HS-27A (cell line): ENCODE measurements around the gene NUDT12.

ENCODE experiments used
- DNase-seq: peaks from one replicate; pipeline ENCODE4 v3.0.0-alpha.2; 2012; ENCODE audit warnings: low read depth, missing footprints

NUDT12 gene

DNA sequence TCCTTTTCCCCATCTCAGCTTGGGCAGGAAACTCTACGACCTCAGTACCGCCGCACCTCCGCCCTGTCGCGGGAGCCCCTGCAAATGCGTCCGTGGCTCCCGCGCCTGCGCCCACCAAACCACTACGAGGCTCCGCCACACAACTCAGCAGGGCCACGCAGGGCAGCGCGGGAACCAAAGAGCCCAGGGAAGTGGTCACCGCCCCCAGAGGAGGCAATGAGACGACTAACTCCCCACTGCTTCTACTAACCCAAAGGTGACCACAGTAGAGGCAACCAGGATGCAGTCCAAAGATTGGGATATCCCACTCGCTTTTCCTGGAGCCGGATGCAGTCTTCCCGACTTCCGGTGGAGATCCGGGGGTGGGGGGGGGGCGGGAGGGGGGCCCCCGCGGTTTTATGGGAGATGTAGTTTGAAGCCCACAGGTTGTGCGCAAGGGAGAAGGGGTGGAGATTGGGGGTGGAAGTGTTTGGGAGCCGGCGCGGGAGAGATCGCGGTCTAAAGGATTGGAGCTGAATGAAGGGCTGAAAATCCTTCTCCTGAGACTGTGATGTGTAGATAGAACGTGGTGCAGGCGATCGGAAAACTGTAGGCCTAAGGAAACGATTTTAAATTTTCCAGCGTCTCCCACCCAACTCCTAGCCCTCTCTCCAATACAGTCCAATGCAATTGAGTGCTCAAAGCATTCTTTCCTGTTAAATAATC is at the start of gene NUDT12:
Gene NUDT12, minus strand, starts transcription at position 337 of the 705 bp plus-strand sequence. CDS start 2,541 bp downstream, outside the sequence.
- DNase-seq = peak; percentile 50

DNA sequence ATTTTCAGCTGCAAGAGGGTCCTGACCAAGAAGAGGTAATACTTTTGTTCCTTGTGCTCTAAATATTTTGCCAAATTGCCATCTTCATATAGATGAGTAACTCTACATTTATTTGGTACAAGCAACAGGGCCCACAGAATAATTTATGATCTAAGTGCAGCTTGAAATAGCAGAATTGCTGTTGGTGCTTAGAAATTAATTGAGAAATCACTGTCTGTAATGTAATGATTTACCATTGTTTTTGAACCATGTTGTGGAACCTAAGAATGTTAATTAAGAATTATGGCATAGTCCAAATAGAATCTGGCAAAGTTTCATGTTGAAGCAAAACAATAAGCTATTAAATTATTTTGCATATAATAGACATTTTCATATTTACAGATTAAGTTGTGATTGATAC is 44.8 kb upstream of the NUDT12 start:
- DNase-seq = no peak

DNA sequence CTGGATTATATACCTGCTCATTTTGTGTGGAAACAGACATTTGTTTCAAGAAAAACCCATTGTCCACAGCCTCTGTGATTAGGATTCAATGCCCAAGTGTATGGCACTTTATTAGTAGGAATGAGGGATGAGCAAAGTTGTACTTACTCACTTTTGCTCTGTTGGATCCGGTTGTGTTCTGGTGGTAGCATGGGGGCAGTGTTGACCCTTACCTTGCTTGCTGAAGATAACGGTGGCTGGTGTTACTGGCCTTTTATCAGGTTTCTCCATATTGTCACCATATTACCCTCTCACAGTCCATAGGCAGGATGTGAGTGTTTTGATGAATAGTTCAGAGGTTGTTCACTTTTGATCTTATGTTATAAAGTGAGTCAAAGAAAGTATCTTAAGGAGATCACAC is 42.7 kb upstream of the NUDT12 start:
- no peak for DNase-seq

DNA sequence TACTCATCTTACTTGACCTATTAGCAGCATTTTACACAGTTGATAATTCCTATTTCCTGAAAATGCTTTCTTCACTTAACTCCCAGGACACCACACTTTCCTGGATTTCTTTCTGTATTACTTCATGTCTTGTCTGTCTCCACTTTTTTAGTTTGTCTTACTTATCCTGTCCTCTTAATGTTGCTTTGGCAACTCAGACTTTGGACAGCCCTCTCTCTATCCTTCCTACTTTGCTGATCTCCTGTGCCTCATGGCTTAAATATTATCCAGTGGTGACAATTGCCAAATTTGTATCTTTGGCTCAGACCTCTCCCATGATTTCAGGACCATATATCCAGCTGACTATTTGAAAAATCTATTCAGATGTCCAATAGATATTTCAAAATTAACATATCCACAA is 39.8 kb upstream of the NUDT12 start:
- no peak for DNase-seq

DNA sequence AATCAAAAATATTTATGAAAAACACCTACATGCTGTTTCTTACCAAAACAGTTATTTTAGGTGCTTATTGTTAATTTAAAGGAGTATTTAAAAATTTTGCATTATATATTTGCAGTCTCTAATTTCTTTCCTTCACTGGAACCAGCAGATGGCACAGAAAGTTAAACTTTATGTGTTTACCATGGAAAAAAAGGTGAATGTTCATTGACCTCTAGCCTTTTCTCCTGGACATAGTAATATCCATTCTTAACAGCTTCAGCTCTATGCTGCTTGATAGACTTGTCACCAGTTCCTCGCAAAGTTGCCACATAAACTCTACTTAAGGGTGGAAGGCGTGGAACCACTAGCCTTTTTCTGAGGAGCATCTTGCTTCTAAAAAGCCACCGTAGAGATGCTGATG is 38.7 kb upstream of the NUDT12 start:
- DNase-seq = no peak

DNA sequence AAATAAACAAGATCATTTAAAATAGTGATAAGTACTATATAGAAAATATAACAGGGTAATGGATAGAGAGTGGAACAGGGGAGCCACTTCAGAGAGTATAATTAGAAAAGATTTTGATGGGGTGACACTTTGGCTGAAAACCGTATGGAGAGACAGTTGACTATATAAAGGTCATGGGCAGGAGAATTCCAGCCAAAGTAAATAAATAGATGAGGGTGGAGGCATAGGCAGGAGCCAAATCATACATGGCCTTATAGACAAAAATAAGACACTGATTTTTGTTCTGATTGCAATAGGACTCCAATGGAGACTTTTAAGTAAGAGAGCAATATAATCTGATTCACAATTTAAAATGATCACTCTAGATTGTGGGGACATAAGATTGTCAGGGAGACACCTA is 37.5 kb upstream of the NUDT12 start:
- DNase-seq = no peak

DNA sequence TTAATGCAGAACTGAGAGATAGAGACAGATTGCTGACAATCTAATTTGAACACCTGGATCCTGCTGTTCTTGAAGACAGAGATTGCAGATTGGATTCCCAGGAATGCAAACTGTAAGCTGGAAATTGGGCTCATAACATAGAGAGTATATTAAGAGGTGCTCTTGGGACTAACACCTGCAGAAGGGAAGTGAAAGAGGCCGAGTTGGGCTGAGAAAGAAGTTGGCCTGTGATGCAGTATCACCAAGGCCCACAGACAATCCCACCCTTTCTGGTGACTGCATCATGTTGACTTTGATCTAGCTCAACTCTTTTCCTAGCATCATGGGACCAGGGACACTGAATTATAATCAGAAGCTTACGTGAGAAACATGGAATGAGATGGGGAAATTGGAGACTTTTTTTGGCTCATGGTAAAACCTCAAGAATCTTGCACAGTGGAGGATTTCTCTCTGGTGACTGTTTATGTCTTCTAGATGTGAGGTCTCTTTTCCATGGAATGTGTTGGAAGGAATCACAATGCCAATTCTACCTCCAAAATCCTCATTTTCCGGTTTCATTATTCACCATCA is 36.5 kb upstream of the NUDT12 start:
- no peak for DNase-seq

DNA sequence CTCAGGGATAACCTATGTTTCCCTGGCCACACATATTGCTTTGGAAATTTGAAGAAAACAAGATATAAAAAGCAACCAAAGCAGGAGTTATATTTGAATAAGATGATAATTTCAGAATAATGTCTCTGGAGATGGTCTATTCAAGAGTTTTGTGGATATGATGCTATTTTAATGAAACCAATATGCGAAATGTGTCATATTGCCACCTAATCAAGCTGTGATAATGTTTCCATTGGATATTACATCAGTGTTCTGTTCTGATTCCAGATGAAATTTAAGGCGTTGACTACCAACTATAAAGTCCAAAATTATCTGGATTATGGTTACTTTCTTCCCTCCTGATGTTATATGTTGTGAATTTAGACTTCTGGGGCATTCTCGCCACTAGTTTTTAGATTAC is 27.6 kb upstream of the NUDT12 start:
- DNase-seq = no peak

DNA sequence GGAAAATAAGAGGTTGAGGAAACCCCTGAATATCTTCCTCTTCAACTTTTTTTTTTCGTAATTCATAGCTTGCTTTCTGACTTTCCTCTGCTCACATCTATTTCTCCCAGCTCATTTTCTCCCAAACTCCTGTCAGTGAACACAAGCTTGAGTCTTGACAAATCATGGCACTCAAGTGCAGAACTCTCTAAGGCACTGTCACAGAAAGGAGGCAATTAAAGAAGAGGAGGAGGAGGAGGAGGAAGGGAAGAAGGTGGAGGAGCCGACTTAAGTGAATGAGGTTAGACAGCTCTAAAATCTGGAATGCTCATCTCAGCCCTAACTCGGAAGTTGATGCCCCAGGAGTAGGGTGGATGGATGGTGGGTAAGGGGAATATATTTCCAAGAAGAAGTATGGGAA is 27.2 kb upstream of the NUDT12 start:
- DNase-seq = no peak

DNA sequence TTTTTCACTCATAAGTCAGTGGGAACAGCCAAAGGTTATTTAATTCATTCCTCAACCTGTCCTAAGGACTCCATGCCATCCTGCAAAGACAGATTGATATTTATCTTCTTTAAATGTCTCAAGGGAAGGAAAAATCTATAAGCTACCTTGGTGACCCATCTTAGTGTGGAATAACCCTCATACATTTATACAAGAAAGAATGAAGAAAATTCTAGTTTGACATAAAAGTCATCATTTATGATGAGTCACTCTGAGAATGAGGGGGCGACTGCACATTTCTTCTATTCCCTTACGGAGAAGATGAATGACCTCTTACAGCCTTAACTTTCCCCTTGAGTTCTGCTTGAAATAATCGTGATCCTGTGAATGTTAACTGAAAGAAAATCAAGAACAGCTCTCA is 26.8 kb upstream of the NUDT12 start:
- no peak for DNase-seq

DNA sequence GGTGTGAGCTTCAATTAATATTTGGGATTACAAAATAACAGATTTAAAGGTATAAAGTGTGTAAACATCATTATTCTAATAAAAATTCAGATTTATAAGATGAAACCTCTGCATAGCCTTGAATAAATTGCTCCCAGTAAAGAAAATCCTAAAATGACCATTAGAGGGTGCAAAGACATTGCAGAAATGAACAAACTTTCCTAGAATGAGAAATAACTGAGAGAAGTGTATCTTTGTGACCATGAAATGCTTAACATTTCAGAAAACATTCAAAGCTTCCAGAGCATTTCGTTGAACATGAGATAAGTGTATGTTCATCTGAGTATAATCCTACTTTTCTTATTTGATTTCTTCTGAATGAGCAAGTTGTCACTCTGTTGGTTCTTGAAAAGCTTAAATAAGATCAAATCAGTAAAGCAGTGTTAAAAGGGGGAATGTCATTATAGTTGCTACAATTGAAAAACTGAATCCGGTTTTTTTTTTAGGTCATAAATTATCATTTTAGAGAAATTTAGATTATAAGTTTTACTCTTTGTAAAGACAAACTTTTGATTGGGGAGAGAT is 24.7 kb upstream of the NUDT12 start:
- no peak for DNase-seq

DNA sequence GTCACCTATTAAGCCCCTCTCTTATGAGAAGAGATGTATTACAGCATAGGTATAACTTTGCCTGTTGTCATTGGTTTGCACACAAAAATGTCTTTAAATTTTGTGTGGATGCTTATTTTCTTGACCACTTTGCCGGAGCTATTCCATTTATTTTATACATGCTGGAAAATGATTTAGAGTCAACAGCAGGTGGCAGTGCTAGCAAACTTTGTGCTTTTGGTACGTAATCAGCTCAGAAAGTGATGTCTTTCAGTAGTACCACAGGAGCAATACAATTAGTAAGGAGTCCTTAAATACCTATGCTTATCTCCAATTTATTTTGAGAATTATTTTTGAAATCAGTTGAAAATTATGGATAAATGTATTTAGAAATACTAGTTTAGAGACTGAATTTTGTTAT is 19.8 kb upstream of the NUDT12 start:
- no peak for DNase-seq

DNA sequence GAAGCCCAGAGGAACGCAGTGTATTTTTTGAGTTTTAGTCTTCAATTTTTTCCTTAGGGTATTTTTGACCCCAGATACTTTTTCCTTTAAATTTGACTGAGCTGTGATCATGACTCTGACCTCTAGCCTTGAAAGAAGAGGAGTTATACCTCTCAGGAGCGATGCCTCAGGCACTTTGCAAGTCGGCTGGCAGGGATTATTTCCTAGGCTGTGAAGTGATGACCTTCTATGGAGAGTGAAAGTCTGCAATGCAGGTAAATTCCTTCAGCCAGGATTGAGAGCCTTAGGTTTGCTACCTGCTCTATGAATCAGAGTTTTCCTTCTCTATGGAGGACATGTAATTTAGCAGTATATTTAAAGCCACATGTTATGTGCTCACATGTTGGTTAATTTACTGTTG is 10.8 kb upstream of the NUDT12 start:
- no peak for DNase-seq

DNA sequence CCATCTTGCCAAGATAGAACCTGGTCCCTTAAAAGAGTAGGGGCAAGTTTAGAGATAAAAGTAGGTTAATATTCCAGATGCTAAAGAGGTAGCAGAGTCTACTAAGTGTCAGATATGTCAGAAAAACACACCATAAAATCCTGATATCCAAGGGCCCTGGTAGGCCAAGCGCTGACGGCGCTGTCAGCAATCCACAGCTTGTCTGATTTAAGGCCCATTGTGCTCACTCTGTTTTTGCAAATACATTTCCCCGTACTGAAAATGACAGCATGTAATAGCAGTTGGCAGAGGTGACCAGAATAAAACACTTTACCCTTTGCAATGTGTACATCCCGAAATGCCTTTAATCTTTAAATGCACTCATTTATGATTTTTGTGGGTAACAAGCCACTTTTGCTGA is 9.9 kb upstream of the NUDT12 start:
- no peak for DNase-seq

DNA sequence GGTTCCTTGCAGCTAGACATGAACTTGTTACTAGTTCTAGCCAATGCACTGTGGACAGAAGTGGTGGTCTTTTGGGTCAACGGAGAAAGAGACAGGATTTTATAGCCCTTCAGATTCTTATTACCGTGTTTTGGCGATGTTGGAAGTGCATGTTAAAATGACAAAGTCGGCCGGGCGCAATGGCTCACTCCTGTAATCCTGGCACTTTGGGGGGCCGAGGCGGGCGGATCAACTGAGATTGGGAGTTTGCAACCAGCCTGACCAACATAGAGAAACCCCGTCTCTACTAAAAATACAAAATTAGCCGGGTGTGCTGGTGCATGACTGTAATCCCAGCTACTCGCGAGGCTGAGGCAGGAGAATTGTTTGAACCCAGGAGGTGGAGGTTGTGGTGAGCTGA is 9.1 kb upstream of the NUDT12 start:
- DNase-seq = no peak

DNA sequence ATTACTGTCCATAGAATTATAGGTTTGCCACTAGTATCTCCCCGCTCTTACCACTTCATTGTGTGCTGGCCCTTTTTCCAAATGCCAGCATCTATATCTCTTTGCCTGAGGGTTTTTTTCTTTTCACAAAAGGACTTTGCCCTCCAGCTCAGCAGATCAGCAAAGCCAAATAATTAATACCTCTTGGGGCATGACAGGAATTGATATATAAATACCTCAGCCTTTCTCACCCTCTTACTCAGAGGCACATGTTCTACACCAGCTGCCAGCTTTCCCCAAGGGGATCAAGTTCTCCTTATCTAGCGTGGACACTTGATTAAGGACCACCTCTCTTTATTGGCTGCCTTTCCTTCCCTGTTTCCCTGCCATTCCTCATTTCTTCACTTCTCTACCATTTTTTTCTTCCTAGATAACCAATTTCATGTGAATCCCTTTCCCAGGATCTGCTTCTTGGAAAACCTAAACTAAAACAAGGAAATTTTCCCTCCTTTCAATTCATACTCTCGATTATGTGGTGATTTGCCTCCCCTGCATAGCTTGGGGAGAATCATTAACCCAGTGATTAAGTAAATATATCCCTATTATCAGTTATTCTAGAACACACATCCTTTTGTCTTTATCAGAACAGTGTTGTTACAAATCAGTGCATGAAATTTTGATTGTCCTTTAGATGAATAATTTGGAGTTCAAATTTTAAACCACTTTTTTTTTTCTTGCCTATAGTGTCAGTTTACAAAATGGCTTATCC is 6.9 kb upstream of the NUDT12 start:
- no peak for DNase-seq

DNA sequence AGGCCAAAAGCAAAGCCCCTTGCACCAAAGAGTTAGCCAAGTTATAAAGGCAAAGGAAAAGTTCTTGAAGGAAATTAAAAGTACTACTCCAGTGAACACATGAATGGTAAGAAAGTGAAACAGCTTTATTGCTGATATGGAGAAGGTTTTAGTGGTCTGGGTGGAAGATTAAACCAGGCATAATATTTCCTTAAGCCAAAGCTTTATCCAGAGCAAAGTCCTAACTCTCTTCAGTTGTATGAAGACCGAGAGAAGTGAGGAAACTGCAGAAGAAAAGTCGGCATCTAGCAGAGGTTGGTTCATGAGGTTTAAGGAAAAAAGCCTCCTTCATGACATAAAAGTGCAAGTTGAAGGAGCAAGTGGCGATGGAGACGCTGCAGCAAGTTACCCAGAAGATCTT is 3.1 kb upstream of the NUDT12 start:
- no peak for DNase-seq

DNA sequence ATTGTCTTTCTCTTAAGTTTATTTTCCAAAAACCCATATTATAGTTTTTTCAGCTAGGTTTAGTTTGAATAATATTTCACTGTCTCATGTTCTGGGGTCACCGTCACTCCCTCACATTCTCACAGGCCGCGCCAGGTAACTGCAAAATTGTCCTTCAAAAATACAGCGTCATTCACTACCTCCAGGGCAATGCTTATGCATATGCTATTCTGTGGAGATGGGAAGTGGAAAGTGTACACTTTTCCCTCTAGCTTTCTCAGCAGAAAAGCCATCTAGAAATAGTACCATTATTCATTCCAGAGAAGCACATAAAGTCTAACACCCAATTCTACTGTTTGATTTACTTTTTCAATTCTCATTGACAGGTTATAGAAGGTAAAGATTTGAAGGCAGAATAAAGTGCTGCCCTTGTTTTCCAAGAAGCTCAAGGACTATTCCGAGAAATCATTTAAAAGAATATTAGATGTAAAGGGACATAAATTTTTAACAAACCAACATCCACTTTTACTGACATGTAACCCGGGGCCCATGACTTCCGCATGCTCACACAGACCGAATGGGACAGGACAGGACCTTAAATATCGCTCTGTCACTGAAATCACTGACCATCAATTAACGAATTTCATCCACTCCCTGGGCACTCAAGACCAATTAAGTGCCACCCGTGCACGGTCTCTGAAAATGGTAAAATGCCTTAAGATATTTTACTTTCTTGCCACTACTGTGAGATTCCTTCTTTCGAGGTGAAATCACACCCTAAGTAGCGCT is 720 bp downstream of the NUDT12 start:
- no peak for DNase-seq

DNA sequence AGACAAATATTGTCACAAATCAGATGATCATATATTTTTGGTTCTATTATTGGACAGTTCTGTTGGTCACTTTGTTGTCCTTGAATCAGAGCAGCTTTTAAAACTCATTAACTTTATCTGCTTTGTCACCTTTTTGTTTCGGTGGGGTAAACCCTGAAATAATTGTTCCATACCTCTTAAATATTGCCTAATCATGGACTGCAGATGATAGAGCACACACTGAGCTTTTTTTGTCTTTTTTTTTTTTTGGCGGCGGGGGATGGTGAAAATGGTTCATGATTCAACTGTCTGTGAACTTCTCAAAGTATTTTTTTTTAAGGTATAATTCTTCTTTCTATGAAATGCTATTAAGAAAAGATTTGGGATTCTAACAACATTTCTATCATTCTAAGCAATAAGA is 1.8 kb downstream of the NUDT12 start:
- DNase-seq = no peak

DNA sequence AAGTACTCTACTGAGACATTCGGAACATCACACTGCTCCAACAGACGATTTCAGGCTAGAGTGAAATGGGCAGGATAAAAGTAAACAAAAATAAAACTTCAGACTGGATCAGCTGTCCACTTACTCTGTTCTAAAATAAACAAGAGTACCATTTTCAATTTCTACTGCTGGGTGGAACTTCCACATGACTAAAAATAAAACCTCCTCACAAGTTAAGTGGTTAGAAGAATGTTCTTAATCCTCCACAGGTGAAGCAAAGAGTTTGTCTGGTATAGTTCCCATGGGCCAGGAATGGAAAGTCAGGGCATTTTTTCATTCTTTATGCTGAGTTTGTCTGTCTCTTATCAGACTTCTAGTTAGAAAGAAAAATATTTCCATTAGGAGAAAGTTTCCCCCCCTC is 15.7 kb downstream of the NUDT12 start:
- no peak for DNase-seq

DNA sequence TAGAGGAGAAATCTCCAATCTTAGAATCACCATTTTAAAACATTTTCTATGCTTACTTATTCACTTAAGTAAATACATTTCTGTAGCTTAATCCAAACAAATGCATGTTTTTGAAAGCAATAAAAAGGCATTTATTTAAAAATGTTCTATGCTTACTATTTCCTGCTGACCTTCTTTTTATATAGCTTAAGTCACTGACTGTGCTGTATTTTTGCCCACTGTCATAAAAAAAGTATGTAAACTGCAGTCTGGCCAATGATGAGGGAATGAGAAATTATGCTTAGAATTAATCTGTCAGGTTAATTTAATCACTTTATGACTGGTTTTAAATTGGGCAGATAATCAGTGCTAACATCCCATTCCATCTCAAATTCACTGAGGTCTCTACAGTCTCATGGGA is 20.1 kb downstream of the NUDT12 start:
- no peak for DNase-seq

DNA sequence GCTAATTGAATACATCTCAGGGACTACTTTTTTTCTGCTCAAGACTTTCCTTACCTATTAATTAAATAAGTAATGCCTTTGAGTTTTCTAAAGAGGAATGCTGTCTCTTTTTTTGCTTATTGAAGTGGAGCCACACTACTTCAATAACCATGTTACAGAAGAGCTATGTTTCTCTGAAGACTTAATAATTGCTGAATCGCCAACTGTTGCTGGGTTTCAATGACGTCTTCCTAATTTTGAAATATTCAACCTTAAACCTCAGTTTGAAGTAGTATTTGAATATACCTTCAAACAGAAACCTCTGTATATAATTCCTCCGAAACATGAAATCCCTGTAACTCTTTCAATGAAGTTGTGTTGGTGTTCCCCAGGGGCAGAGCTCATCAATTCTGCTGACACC is 21.0 kb downstream of the NUDT12 start:
- DNase-seq = no peak
